ENCODE data around the gene FBXO22.
"Not testable (repeated sequence)": the region's sequence is repeated elsewhere in the genome, so short reads cannot be mapped to it uniquely, and the experiment has no call there.

The FBXO22 gene

GRCh38 chr15:75903331-75904239 is at the start of gene FBXO22:
Gene FBXO22 (plus strand): TSS chr15:75903878. CDS start chr15:75903964, 86 bp downstream.
- peak; percentile 96 for DNase-seq

DNA sequence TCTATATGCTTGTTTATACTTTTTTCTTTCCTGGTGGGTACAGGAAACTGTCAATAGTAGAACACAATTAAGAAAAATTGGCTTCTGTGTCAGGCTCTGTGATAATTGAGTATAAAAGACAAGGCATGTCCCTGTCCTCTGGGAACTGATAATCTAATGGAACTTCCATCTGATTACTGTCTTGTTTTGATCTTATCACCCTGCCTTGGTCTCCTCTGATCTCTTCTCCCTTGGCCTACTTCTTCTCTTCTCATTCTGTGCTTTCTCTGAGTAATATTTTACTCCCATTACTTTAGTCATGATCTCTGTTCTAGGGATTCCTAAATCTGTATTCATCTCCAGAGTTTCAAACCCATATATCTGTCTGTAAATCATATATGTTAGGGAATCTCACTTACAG is 45.8 kb upstream of the FBXO22 start:
- no peak for DNase-seq

DNA sequence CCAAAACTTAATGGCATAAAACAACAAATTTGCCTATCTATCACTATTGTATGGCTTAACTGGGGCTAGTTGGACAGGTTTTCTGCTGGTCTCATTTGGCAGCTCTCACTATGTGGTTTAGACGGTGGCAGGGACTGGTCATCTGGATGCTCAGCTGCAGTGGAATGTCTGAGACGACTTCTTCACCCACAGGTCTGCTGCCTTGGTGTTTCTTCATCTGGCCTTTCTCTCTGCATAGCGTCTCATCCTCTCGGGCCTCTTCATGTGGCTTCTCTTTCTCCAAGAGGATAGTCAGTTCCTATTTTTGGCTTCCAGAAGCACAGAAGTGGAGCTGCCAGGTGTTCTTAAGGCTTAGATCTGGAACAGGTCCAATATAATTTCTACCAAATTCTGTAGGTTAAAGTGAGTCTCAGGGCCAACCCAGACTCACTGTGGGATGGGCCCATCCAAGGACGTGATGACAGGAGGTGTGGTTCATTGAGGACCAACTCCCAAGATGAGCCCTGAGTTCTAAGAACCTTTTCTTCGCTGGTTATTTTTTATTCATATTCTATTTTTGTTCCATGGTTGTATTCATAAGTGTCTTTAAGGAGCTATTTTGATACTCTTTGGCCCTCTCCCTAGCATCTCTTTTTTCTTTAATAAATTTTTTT is 41.8 kb upstream of the FBXO22 start:
- DNase-seq: no peak

- DNase-seq: no peak
Measured at GRCh38 chr15:75862796-75863195, 40.9 kb upstream of the FBXO22 start.

GRCh38 chr15:75864213-75865059 is 39.2 kb upstream of the FBXO22 start:
- no peak for DNase-seq

GRCh38 chr15:75866045-75866444 is 37.6 kb upstream of the FBXO22 start:
- not testable (repeated sequence) for DNase-seq

DNA sequence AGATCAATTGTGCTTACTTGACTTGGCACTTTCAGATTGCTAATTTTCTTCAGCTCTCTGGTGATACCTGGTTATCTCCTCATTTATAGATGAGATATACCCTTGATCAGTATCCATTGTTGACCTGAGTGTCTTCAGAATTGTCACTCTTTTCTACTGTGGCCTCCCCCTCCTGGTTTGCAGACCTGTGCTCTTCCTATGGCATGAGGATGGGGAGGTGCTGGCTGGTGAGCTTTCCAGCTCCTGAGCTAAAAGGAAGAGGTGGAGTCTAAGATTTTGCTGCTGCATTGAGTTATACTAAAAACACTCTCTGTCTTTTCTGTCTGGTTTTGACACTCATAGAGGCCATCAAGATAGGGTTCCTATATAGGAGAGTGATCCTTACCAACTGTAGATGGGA is 36.8 kb upstream of the FBXO22 start:
- DNase-seq: no peak

DNA sequence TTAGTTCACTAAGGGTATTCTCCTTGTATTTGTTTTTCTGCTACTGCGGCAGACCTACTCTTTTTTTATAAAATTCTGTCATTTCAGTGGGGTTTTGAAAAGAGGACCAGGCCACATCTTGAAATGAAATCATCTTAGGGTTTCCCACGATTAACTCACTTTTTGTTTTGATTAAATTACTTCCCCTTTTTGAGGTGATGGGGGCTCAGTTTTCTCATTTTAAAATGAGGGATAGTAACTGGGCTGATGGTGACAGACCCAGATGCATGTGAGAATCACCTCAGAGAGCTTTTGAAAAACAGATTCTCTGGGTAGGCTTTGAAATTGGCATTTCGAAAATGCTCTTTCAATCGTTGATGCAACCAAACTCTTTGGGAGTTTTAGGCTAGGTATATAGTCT is 36.2 kb upstream of the FBXO22 start:
- no peak for DNase-seq

- DNase-seq: no peak
Measured at GRCh38 chr15:75868019-75868418, 35.7 kb upstream of the FBXO22 start.

- no peak for DNase-seq
Measured at GRCh38 chr15:75869446-75869845, 34.2 kb upstream of the FBXO22 start.

- DNase-seq: not testable (repeated sequence)
Measured at GRCh38 chr15:75871589-75871988, 32.1 kb upstream of the FBXO22 start.

GRCh38 chr15:75872403-75872990 is 31.2 kb upstream of the FBXO22 start:
- no peak for DNase-seq

DNA sequence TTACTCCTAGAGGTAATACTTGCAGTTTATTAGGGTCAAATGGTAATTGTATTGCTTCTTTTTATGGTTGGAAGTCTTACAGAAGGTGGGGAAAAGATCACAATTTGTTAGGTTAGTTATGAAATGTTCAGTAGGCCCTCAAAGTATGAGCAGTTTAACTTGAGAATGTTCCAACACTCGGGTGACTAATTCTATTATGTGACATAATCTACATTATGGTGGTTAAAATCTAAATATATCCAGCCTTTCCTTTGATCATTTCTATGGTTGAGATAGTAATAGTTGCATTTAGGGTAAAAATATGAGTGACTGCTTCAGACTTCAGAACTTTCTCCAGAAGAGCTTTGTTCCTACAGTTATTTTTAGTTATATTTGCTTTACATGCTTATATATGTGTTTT is 19.6 kb upstream of the FBXO22 start:
- DNase-seq: no peak

GRCh38 chr15:75887178-75887577 is 16.5 kb upstream of the FBXO22 start:
- no peak for DNase-seq

GRCh38 chr15:75891895-75892294 is 11.8 kb upstream of the FBXO22 start:
- DNase-seq: no peak

DNA sequence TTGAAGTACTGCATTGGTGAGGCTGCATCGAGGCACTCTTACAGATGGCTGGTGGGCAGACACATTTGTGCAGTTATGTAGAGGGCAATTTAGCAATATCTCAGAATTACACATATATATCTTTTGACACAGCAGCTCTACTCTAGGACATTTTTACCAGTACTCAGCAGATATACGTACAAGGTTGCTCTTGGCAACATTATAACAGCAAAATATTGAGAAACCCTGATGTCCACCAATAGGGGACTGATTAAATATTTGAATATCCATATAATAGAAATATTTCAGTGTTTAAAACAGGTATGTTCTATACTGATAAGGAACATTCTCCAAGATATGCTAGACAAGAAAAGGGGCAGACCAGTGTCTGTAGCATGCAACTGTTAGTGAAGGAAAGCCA is 7.9 kb upstream of the FBXO22 start:
- DNase-seq: no peak

DNA sequence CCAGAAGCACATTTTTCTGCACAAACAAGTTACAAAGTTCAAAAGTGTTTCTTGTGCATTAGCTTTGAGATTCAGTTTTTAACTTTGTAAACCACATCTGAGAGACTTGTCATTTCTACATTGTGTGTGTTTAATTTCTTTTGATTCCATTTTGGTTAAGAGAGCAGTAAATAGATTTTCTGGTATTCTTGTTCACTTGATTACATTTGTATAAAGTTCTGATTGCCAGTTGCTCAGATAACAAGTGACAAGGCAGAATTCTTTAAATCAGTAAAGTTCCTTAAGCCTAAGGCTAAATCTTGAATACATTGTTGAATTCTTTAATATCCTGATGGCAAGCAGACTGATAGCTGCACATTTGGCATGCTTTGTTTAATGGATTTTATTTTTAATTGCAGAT is 3.1 kb upstream of the FBXO22 start:
- DNase-seq: no peak

DNA sequence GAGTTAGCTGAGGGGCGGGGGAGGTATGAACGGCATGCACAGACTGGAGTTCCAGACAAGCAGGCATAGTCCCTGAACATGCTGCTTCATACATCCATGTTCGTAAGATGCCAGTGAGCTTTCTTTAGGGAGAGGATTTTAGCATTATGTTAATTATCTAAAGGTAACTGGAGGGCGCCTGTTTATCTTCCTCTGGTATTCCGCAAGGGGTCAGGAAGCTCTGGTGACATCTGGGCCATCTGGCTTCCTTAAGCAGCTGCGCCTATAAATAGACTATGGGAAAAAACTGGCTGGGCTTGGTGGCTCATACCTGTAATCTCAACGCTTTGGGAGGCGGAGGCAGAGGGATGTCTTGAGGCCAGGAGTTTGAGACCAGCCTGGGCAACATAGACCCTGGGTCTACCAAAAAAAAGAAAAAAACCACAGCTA is 1.5 kb upstream of the FBXO22 start:
- no peak for DNase-seq

DNA sequence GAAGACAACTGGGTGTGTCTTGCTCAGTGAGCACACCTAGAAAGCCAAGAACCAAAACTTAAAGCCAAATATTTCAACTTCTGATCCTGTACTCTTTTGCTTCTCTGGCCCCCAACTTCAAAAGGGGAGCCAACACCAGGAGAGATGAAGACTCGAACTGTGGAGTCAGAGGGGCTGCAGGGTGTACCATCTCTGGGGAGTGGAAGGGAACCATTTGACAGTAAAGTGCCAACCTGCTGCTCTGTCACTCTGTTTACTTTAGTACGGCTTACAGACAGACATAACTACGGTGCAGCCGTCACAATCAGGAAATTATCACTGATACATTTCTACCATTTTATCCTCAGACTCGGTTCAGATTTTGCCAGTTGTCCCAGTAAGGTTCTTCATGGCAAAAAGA is 1.6 kb downstream of the FBXO22 start:
- DNase-seq: no peak

DNA sequence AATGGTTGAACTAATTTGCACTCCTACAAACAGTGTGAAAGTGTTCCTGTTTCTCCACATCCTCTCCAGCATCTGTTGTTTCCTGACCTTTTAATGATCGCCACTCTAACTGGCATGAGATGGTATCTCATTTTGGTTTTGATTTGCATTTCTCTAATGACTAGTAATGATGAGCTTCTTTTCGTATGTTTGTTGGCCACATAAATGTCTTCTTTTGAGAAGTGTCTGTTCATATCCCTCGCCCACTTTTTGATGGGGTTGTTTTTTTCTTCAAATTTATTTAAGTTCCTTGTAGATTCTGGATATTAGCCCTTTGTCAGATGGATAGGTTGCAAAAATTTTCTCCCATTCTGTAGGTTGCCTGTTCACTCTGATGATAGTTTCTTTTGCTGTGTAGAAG is 6.7 kb downstream of the FBXO22 start:
- not testable (repeated sequence) for DNase-seq

- DNase-seq: no peak
Measured at GRCh38 chr15:75916978-75917377, 13.3 kb downstream of the FBXO22 start.

DNA sequence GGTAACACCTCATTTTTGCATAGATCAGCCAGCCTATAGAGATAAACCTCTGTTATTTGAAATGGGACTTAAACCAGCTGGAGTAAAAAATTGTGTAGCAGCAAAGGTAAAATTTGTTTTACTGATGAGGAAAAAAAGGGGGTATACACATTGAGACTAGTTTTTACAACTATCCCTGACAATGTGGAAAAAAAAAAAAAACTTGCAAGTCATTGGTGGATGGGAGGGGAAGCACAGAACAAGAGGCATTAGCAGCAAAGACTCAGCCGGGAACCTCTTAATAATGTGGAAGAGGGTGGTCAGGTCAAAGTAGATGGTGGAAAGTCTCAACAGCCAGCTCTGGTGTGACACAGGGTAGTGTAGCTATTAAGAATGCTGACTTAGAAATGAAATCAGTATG is 14.5 kb downstream of the FBXO22 start:
- no peak for DNase-seq

DNA sequence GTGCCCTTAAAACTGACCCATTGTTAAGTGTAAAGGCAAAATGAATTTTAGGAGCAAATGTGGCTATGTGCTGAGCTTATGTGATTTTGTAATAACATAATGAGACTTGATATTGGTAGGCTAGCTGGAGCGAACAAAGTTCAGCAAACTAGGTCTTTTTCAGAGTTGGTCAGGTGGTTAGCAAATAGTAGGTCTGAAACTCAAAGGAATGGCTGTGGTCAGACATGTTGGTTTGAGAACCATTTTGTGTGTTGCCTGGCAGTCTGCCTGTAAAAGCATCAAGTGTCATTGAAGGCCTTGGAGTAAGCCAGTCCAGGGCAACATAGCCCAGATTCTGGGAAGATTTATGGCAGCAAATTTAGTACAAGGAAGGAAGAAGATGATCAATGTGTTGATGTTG is 16.4 kb downstream of the FBXO22 start:
- no peak for DNase-seq
